ENCODE data around the gene HVCN1.

The HVCN1 gene

GRCh38 chr12:110698171-110698902 lies 9.4 kb upstream of the HVCN1 start:
- TF ChIP-seq POLR2AphosphoS5 (IDR thresholded peaks at IDR 0.05; ENCODE audit: low read depth, low read length) = no peak
- TF ChIP-seq FOXP2 (optimal IDR thresholded peaks at IDR 0.05; ENCODE audit: borderline replicate concordance, extremely low read depth, extremely low read length, insufficient read depth) = peak; percentile 87

DNA sequence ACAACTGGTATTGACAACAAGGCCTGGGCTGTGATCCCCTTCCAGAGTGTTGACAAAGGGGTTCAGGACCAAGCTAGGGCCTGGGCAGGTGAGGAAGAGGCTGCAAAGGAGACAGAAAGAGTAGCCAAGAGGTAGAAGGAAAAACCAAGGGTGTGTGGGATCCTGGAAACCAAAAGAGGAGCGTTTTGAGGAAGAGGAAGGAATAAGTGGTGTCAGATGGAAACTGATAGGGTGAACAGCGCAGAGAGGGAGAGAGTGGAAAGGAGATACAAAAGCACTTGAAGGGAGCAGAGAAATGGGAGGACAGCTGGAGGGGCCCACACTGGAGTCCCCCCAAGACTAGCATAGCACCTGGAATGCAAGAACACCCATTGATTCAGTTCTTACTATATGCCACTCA lies 8.3 kb upstream of the HVCN1 start:
- TF ChIP-seq FOXP2 (optimal IDR thresholded peaks at IDR 0.05; ENCODE audit: borderline replicate concordance, extremely low read depth, extremely low read length, insufficient read depth) (no peak), POLR2AphosphoS5 (IDR thresholded peaks at IDR 0.05; ENCODE audit: low read depth, low read length) (no peak), TAF1 (IDR thresholded peaks at IDR 0.05; ENCODE audit: borderline replicate concordance, insufficient read depth, low read length) (no peak), SIN3A (IDR thresholded peaks at IDR 0.05; ENCODE audit: borderline replicate concordance, insufficient read depth, low read length) (no peak)
- TF ChIP-seq, protein P1, sequence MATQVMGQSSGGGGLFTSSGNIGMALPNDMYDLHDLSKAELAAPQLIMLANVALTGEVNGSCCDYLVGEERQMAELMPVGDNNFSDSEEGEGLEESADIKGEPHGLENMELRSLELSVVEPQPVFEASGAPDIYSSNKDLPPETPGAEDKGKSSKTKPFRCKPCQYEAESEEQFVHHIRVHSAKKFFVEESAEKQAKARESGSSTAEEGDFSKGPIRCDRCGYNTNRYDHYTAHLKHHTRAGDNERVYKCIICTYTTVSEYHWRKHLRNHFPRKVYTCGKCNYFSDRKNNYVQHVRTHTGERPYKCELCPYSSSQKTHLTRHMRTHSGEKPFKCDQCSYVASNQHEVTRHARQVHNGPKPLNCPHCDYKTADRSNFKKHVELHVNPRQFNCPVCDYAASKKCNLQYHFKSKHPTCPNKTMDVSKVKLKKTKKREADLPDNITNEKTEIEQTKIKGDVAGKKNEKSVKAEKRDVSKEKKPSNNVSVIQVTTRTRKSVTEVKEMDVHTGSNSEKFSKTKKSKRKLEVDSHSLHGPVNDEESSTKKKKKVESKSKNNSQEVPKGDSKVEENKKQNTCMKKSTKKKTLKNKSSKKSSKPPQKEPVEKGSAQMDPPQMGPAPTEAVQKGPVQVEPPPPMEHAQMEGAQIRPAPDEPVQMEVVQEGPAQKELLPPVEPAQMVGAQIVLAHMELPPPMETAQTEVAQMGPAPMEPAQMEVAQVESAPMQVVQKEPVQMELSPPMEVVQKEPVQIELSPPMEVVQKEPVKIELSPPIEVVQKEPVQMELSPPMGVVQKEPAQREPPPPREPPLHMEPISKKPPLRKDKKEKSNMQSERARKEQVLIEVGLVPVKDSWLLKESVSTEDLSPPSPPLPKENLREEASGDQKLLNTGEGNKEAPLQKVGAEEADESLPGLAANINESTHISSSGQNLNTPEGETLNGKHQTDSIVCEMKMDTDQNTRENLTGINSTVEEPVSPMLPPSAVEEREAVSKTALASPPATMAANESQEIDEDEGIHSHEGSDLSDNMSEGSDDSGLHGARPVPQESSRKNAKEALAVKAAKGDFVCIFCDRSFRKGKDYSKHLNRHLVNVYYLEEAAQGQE (IDR thresholded peaks at IDR 0.05; ENCODE audit: insufficient read depth in 1 of 2, low read depth in 2 of 2, low read length in 2 of 2) = no peak

- TF ChIP-seq FOXP2 (optimal IDR thresholded peaks at IDR 0.05; ENCODE audit: borderline replicate concordance, extremely low read depth, extremely low read length, insufficient read depth) (no peak), TAF1 (IDR thresholded peaks at IDR 0.05; ENCODE audit: borderline replicate concordance, insufficient read depth, low read length) (no peak), SIN3A (IDR thresholded peaks at IDR 0.05; ENCODE audit: borderline replicate concordance, insufficient read depth, low read length) (no peak), POLR2AphosphoS5 (IDR thresholded peaks at IDR 0.05; ENCODE audit: low read depth, low read length) (no peak)
- TF ChIP-seq, protein P1 (IDR thresholded peaks at IDR 0.05; ENCODE audit: insufficient read depth in 1 of 2, low read depth in 2 of 2, low read length in 2 of 2) = no peak
Measured at GRCh38 chr12:110696283-110696682, 7.4 kb upstream of the HVCN1 start.

DNA sequence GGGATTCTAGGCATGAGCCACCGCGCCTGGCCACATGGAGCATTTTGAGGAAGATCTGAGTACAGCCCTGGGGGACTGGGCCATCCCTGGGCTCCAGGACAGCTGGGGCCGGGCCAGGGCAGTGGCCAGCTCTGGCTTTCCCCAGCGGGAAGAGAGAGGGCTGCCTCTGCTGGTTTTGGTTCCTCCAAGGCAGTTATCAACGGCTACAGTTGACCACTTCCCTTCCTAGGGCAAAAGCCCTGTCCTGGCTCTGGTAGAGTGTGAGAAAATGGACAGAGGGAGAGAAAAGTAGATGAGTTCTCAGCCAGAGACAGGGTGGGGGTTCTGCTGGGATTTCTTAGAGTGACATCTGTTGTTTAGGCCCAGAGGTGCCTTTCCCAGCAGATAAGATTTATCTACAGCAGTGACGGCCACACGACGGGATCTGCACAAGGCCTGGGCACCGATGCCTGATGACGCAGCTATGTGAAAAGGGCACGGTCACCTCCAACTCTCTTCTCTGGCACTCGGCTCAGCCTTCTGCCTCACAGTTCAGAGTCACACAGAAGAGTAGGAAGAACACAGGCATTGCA lies 5.5 kb upstream of the HVCN1 start:
- TF ChIP-seq, protein P1 (IDR thresholded peaks at IDR 0.05; ENCODE audit: insufficient read depth in 1 of 2, low read depth in 2 of 2, low read length in 2 of 2) = no peak
- TF ChIP-seq TAF1 (IDR thresholded peaks at IDR 0.05; ENCODE audit: borderline replicate concordance, insufficient read depth, low read length) (no peak), POLR2AphosphoS5 (IDR thresholded peaks at IDR 0.05; ENCODE audit: low read depth, low read length) (no peak)

DNA sequence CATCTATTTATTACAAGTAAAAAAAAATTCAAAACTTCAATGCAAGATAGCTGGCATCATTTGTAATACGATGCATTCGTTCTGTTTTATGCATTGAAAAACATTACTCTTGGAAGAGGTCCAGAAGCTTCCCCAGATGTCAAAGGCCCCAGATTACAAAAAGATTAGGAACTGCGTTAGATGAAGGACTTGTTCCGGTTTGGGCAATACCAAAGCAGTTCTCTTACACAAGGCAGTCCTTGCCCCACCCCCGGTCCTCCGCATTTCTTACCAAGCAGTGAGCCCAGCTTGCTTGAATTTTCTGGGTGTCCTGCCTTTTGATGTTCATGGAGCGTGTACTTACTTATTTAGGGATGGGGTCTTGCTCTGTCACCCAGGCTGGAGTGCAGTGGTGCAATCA lies 4.8 kb upstream of the HVCN1 start:
- TF ChIP-seq POLR2AphosphoS5 (IDR thresholded peaks at IDR 0.05; ENCODE audit: low read depth, low read length) = no peak
- TF ChIP-seq FOXP2 (optimal IDR thresholded peaks at IDR 0.05; ENCODE audit: borderline replicate concordance, extremely low read depth, extremely low read length, insufficient read depth) = no peak
- TF ChIP-seq SIN3A (IDR thresholded peaks at IDR 0.05; ENCODE audit: borderline replicate concordance, insufficient read depth, low read length) = no peak
- no peak for TF ChIP-seq TAF1 (IDR thresholded peaks at IDR 0.05; ENCODE audit: borderline replicate concordance, insufficient read depth, low read length)
- TF ChIP-seq, protein P1 (IDR thresholded peaks at IDR 0.05; ENCODE audit: insufficient read depth in 1 of 2, low read depth in 2 of 2, low read length in 2 of 2) = no peak

Data from PFSK-1 (cell line).